ENCODE data around the gene HAPLN2. TPM values are rescaled to one million over a fixed set of nuclear protein-coding genes. Genes with fewer than 3 reads are reported as not detected.

The HAPLN2 gene
- total and polyA plus RNA-seq, 5 experiments from 2014 or later: 0.39 to 0.58 TPM; not detected in 3

GRCh38 chr1:156641761-156642264, 22.6 kb downstream of the HAPLN2 start, which contains the start of gene BCAN:
BCAN (plus strand) TSS chr1:156642117; CDS start chr1:156646055, 3,938 bp downstream.
- H3K4me1 Mint-ChIP-seq: peaks cover 19 to 38% (median 31%) of the 10 kb centered on the region in 4 donors
- peak in 2 of 10 donors; percentile 31 to 60 for DNase-seq
- H3K27ac Mint-ChIP-seq: peak within 1 kb of the TSS in 4 of 10 donors; percentile 9 to 77 (median 20)
- peaks cover 53 to 91% (median 77%) of the 10 kb centered on the region in 5 donors for H3K27me3 Mint-ChIP-seq
- H3K9me3 Mint-ChIP-seq: no peaks in the 10 kb centered on the region
- peaks cover 0 to 5% (median 0%) of the 10 kb centered on the region in 3 donors for H3K36me3 Mint-ChIP-seq
- ATAC-seq: peak; percentile 26 to 66
- POLR2A ChIA-PET: interaction anchor here (0.8 to 1.0 kb wide), 2 partner anchors 60 to 197 kb away, joined by 3 to 4 read pairs; no protein-coding TSS in a partner anchor
- peak within 1 kb of the TSS; percentile 55 to 88 (median 72) for H3K4me3 Mint-ChIP-seq

GRCh38 chr1:156642265-156643048, 23.2 kb downstream of the HAPLN2 start:
- DNase-seq (peak in 1 of 10 donors; percentile 61), ATAC-seq (peak; percentile 8 to 49)
- peak overlapping the region; percentile 53 to 88 (median 72) for H3K4me3 Mint-ChIP-seq
- peaks cover 53 to 97% (median 79%) of the 10 kb centered on the region in 5 donors for H3K27me3 Mint-ChIP-seq
- peak overlapping the region in 2 of 10 donors; percentile 9 to 77 for H3K27ac Mint-ChIP-seq
- POLR2A ChIA-PET: interaction anchor here (0.8 to 1.0 kb wide), 2 partner anchors 61 to 197 kb away, joined by 3 to 4 read pairs; no protein-coding TSS in a partner anchor
- no peaks in the 10 kb centered on the region for H3K9me3 Mint-ChIP-seq
- peaks cover 0 to 5% (median 0%) of the 10 kb centered on the region in 3 donors for H3K36me3 Mint-ChIP-seq
- peaks cover 19 to 38% (median 31%) of the 10 kb centered on the region in 4 donors for H3K4me1 Mint-ChIP-seq

GRCh38 chr1:156643049-156643777, 24.0 kb downstream of the HAPLN2 start:
- peaks cover 0 to 5% (median 0%) of the 10 kb centered on the region in 3 donors for H3K36me3 Mint-ChIP-seq
- H3K4me3 Mint-ChIP-seq: peak overlapping the region in 9 of 10 donors; percentile 22 to 88 (median 68)
- ATAC-seq: peak in 1 of 2 donors; percentile 2
- peaks cover 19 to 38% (median 31%) of the 10 kb centered on the region in 4 donors for H3K4me1 Mint-ChIP-seq
- H3K9me3 Mint-ChIP-seq: no peaks in the 10 kb centered on the region
- POLR2A ChIA-PET: interaction anchor here (1.0 kb wide), 1 partner anchor 62 kb away, joined by 3 read pairs; no protein-coding TSS in a partner anchor
- peak overlapping the region in 5 of 10 donors; percentile 2 to 77 (median 30) for H3K27ac Mint-ChIP-seq
- no peak for DNase-seq
- peaks cover 50 to 99% (median 83%) of the 10 kb centered on the region in 5 donors for H3K27me3 Mint-ChIP-seq

DNA sequence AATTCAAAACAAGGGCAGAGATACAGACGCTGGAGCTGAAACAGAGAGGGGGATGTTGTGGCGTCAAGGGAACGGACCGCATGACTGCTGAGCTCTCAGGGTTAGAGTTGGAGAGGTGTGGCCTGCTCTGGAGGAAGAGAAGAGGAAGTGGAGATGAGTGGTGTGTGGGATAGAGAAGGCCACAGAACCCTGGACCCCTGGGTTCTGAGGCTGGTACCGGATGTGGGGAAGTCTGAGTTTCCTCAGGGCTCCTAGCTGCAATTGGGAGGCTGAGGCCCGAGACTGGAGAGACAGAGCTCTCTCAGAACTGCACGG, 24.5 kb downstream of the HAPLN2 start:
- Mint-ChIP-seq H3K27me3 (peaks cover 51 to 99% (median 82%) of the 10 kb centered on the region in 5 donors), H3K36me3 (peaks cover 0 to 5% (median 0%) of the 10 kb centered on the region in 3 donors), H3K9me3 (no peaks in the 10 kb centered on the region), H3K27ac (peak overlapping the region in 4 of 10 donors; percentile 2 to 69 (median 22)), H3K4me3 (peak overlapping the region in 5 of 10 donors; percentile 4 to 51 (median 27)), H3K4me1 (peaks cover 19 to 38% (median 31%) of the 10 kb centered on the region in 4 donors)
- peak; percentile 61 to 89 for ATAC-seq
- DNase-seq: peak in 6 of 10 donors; percentile 10 to 63 (median 52)
- POLR2A ChIA-PET: no interaction called here

GRCh38 chr1:156644146-156644545, 24.9 kb downstream of the HAPLN2 start:
- Mint-ChIP-seq H3K4me1 (peaks cover 19 to 38% (median 31%) of the 10 kb centered on the region in 4 donors), H3K27me3 (peaks cover 49 to 99% (median 81%) of the 10 kb centered on the region in 5 donors), H3K27ac (peak overlapping the region in 1 of 10 donors; percentile 69), H3K4me3 (peak overlapping the region in 1 of 10 donors; percentile 42), H3K9me3 (no peaks in the 10 kb centered on the region), H3K36me3 (peaks cover 0 to 5% (median 0%) of the 10 kb centered on the region in 3 donors)
- POLR2A ChIA-PET: no interaction called here
- ATAC-seq (no peak), DNase-seq (peak in 1 of 10 donors; percentile 41)

- DNase-seq: peak in 1 of 10 donors; percentile 13
- peaks cover 45 to 99% (median 82%) of the 10 kb centered on the region in 5 donors for H3K27me3 Mint-ChIP-seq
- H3K4me3 Mint-ChIP-seq: no peak overlapping the region
- H3K27ac Mint-ChIP-seq: peak overlapping the region in 3 of 10 donors; percentile 17 to 65 (median 57)
- H3K9me3 Mint-ChIP-seq: no peaks in the 10 kb centered on the region
- POLR2A ChIA-PET: no interaction called here
- H3K36me3 Mint-ChIP-seq: peaks cover 0 to 5% (median 0%) of the 10 kb centered on the region in 3 donors
- no peak for ATAC-seq
- peaks cover 19 to 38% (median 31%) of the 10 kb centered on the region in 4 donors for H3K4me1 Mint-ChIP-seq
Observed at GRCh38 chr1:156644640-156645039, 25.4 kb downstream of the HAPLN2 start.

DNA sequence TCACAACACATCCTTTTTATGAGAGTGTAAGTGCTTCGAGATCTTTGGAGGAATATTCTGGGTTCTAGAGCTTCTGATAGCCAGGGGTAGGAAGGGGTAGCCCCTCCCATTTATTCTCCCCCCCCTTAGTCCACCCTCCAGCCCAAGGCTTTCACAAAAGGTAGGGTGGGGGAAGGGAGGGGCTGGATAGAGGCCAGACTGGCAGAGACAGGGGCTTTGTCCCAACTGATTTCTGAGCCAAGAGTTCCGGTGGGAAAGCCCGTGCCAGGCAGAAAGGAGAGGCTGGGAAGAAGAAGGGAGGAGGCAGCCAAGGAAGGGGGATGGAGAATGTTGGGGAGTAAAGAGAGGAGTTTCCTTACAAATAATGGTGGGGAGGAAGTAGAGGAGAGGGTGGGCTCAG, 25.8 kb downstream of the HAPLN2 start:
- H3K9me3 Mint-ChIP-seq: no peaks in the 10 kb centered on the region
- H3K27me3 Mint-ChIP-seq: peaks cover 46 to 99% (median 79%) of the 10 kb centered on the region in 5 donors
- no peak for ATAC-seq
- H3K36me3 Mint-ChIP-seq: peaks cover 0 to 5% (median 0%) of the 10 kb centered on the region in 3 donors
- POLR2A ChIA-PET: no interaction called here
- no peak overlapping the region for H3K4me3 Mint-ChIP-seq
- peak overlapping the region in 2 of 10 donors; percentile 57 to 65 for H3K27ac Mint-ChIP-seq
- peaks cover 19 to 38% (median 31%) of the 10 kb centered on the region in 4 donors for H3K4me1 Mint-ChIP-seq
- DNase-seq: peak in 1 of 10 donors; percentile 18

- POLR2A ChIA-PET: no interaction called here
- no peaks in the 10 kb centered on the region for H3K9me3 Mint-ChIP-seq
Observed at GRCh38 chr1:156645666-156646065, 26.5 kb downstream of the HAPLN2 start.

GRCh38 chr1:156646738-156647211, 27.6 kb downstream of the HAPLN2 start:
- Mint-ChIP-seq H3K4me1 (peaks cover 11 to 26% (median 19%) of the 10 kb centered on the region in 4 donors), H3K9me3 (no peaks in the 10 kb centered on the region), H3K27ac (peak overlapping the region in 1 of 10 donors; percentile 40), H3K27me3 (peaks cover 39 to 99% (median 65%) of the 10 kb centered on the region in 5 donors), H3K36me3 (peaks cover 0 to 5% (median 0%) of the 10 kb centered on the region in 3 donors), H3K4me3 (no peak overlapping the region)
- POLR2A ChIA-PET: no interaction called here
- DNase-seq: peak in 1 of 10 donors; percentile 9
- no peak for ATAC-seq

More at GRCh38 chr1:156645666-156646065, 26.5 kb downstream of the HAPLN2 start:
- H3K27me3 Mint-ChIP-seq: peaks cover 45 to 99% (median 76%) of the 10 kb centered on the region in 5 donors
- DNase-seq (no peak), ATAC-seq (no peak)
- H3K27ac Mint-ChIP-seq: no peak overlapping the region
- peaks cover 18 to 37% (median 30%) of the 10 kb centered on the region in 4 donors for H3K4me1 Mint-ChIP-seq
- H3K4me3 Mint-ChIP-seq: no peak overlapping the region
- peaks cover 0 to 5% (median 0%) of the 10 kb centered on the region in 3 donors for H3K36me3 Mint-ChIP-seq

DNA sequence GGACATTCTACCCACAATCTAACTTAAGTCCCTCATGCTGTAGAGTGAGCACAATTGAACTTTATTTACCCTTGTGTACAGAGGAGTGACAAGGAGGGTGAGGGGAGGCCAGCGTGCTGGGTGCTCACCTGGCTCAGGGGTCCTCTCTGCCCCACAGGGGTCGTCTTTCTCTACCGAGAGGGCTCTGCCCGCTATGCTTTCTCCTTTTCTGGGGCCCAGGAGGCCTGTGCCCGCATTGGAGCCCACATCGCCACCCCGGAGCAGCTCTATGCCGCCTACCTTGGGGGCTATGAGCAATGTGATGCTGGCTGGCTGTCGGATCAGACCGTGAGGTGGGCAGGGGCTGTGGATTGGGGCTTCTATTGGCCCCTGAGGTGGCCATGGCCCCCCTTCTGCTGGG, 28.1 kb downstream of the HAPLN2 start:
- H3K4me3 Mint-ChIP-seq: no peak overlapping the region
- DNase-seq (peak in 1 of 10 donors; percentile 10), ATAC-seq (no peak)
- H3K27ac Mint-ChIP-seq: no peak overlapping the region
- H3K9me3 Mint-ChIP-seq: no peaks in the 10 kb centered on the region
- H3K36me3 Mint-ChIP-seq: peaks cover 0 to 5% (median 0%) of the 10 kb centered on the region in 3 donors
- peaks cover 40 to 99% (median 70%) of the 10 kb centered on the region in 5 donors for H3K27me3 Mint-ChIP-seq
- POLR2A ChIA-PET: no interaction called here
- H3K4me1 Mint-ChIP-seq: peaks cover 11 to 24% (median 18%) of the 10 kb centered on the region in 4 donors

GRCh38 chr1:156648496-156648895, 29.3 kb downstream of the HAPLN2 start:
- no peaks in the 10 kb centered on the region for H3K9me3 Mint-ChIP-seq
- peaks cover 5 to 13% (median 6%) of the 10 kb centered on the region in 4 donors for H3K4me1 Mint-ChIP-seq
- DNase-seq (peak in 1 of 10 donors; percentile 23), ATAC-seq (no peak)
- H3K4me3 Mint-ChIP-seq: no peak overlapping the region
- POLR2A ChIA-PET: no interaction called here
- H3K27ac Mint-ChIP-seq: no peak overlapping the region
- peaks cover 41 to 99% (median 72%) of the 10 kb centered on the region in 5 donors for H3K27me3 Mint-ChIP-seq
- peaks cover 0 to 3% (median 0%) of the 10 kb centered on the region in 3 donors for H3K36me3 Mint-ChIP-seq

GRCh38 chr1:156648951-156649350, 29.7 kb downstream of the HAPLN2 start:
- POLR2A ChIA-PET: no interaction called here
- ATAC-seq: no peak
- Mint-ChIP-seq H3K4me3 (no peak overlapping the region), H3K27me3 (peaks cover 41 to 99% (median 72%) of the 10 kb centered on the region in 5 donors), H3K36me3 (peaks cover 0 to 3% (median 0%) of the 10 kb centered on the region in 3 donors), H3K9me3 (no peaks in the 10 kb centered on the region), H3K27ac (no peak overlapping the region), H3K4me1 (peaks cover 1 to 8% (median 2%) of the 10 kb centered on the region in 4 donors)
- peak in 1 of 10 donors; percentile 7 for DNase-seq

Measured in naive thymus-derived CD8-positive, alpha-beta T cell (primary cell).